ENCODE data around the gene BSDC1.

BSDC1 gene

DNA sequence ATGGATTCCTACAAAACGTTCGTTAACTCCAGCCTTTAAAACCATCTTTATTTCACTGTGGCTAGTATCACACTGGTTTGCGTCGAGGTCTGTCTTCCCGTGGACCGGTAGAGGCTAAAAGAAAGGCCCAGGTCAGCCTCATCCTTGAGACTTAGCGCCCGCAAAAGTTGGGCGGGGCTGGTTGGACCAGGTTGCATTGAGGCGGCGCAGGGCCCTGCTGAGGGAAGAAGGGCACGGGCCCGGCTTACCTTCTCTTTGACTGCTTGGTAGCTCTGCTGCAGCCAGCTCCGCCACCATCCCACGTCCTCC is 455 bp downstream of the BSDC1 start:
- DNase-seq (ENCODE audit: low read depth in 2 of 2) = no peak

DNA sequence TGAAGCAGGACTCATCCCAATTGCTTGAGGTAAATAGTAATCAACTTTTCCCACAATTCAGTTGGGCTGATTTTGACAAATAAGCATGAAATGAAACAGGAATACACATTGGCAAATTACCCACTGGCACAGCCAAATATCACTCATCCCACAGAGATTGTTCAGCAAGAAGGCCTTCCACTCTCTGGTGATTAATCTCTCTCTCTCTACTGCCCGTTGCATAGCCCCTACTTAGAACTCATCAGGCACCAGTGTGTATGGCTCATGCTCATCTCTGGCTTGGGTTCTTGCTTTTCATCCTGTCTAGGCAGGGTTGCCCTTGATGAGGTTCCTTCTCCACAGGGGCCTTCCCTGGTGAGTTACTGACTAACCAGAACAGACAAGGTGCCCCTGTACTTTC is 1.1 kb downstream of the BSDC1 start:
- DNase-seq (ENCODE audit: low read depth in 2 of 2) = no peak

DNA sequence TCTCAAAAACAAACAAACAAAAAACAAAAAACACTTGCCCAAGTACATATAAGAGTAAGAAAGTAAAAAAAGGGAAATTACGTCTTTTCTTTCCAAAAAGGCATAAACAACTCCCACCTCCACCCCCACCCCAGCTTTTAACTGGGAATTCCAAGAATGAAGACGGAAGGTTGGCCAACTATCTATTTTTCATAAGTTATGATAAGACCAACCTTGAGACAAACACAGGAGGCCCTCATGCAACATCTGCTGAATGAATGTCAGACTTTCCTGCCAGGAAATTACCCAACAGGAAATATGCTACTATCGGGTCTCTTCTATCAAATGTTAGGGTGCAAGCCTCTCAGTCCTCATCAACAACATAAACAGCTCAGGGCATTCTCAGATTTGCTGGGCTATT is 1.9 kb downstream of the BSDC1 start:
- DNase-seq (ENCODE audit: low read depth in 2 of 2) = no peak

DNA sequence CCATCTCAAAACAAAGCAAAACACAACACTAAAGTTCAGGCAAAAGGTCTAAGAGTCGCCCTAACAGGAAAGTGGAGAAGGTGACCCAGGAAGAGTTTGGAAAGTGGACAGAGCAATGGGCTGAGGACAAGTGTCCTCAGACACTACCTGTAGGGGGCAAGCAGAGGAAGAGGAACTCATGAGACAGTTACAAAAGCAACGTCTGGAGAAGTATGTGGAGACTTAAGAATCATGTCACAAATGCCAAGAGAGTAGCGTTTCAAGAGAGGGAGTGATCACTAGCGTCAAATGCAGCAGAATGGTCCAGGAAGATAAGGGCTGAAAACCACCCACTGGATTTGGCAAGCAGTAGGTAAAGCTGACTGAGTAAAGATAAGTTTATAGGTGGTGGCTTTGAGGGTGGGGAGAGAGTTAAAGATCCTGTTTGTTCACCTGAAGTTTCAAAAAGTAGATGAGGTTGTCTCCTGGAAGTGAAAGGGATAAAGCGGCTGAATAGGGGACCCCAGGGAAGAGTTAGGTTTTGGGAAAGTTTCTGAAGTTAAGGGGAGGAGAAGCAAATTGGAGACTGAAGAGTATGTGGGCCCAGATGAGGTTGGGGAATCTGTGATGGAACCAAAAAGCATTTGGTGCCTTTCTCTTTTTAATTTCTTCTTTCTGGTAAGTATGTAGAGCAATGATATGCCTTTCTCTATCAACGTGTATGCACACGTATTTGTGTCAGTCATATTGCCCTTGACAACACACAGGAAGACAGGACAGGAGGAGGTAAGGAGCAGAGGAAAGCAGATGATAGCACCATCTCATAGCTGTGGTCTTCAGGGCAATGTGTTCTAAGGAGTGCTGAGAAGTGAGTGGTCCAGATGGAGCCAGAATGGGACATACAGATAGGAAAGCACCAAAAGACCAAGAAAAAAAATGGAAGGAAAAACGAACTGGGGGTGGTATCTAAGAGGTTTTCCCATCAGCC is 3.1 kb downstream of the BSDC1 start:
- DNase-seq (ENCODE audit: low read depth in 2 of 2) = no peak

- no peak for DNase-seq (ENCODE audit: low read depth in 2 of 2)
Measured at GRCh38 chr1:32388641-32389040, 5.6 kb downstream of the BSDC1 start.

DNA sequence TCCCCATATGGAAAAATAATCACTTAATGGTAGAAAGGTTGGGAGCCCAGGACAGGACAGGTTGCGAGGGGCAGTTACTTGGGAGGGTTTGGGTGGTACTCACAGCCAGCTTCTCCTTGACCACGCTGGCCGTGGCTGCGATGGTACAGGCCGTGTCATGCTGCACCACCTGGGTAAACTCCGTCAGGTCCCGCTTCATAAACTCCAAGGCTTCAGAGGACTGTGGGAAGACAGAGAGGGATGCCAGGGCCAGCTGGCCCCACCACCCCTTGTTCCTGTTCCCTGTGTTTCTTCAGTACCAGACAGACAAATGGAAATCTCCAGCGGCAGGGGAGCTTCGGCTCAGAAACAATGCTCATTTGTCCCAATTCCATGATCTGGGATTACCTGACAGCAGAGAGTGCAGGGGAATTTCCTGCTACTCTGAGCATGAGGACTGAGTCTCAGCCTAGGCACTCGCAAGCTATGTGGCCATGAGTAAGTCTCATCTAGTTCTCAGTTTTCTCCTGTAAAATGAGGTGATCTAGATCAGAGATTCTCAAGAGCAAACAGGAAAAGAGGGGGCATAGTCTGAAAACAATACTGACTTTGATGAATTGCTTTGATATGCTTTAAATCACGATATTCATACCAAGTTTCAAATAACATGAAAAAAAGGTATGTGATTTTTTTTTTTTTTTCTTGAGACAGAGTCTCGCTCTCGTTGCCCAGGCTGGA is 7.4 kb downstream of the BSDC1 start:
- DNase-seq (ENCODE audit: low read depth in 2 of 2) = no peak

- DNase-seq (ENCODE audit: low read depth in 2 of 2) = no peak
Measured at GRCh38 chr1:32380057-32380456, 14.2 kb downstream of the BSDC1 start.

DNA sequence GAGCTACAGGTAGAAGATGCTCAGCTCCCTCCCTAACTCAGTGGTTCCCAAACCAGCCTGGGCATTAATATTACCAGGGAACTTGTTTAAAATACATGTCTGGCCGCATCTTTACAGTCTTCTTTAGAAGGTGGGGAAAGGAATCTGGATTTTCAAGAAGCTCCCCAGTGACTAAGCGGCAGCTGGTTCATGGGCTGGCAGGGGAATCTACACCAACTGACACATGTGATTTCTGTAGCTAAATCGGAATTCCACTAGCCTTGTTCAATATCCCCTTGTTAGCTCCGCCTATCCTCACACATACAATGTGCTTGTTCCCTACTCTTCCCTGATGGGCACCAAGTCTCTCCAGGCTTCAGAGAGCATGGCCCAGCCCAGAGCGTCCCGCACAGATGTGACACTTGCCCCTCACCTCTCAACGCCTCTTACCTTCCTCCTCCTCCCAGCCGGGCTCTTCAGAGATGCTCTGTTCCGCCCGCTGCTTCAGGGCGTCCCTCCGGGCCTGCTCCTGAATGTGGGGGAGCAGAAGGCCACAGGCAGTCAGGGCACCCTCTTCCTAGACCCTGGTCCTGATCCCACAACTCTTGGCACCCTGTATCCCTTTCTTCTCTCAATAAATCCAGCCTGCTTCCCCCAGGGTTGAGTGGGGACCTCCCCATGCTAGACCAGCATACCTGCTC is 16.6 kb downstream of the BSDC1 start:
- DNase-seq (ENCODE audit: low read depth in 2 of 2) = no peak

GRCh38 chr1:32376199-32376598 is 18.0 kb downstream of the BSDC1 start:
- no peak for DNase-seq (ENCODE audit: low read depth in 2 of 2)

DNA sequence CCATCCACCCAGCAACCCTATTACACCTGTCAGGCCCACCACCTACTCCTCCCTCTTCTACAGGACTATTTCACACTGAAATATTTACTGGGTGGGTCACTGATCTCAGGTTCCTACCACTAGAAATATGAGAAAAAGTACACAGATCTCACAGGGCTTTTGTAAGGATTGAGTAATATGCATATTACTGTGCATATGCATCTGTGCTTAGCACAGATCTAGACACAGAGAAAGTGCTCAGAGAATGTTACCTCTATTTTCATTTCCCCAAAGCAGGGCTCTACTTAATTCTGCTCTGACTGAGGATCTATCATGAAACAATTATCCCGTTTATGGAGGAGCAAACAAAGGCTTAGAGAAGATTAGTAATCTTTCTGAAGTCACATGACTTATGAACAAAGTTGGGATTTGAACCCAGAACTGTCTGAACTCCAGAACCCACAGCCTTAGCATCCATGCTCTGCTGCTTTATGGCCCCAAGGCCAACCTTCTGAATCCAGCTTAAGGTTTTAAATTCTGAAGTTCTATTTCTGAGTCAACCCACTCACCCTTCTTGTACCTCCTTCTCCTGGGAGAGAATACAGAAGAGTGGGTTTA is 20.1 kb downstream of the BSDC1 start:
- no peak for DNase-seq (ENCODE audit: low read depth in 2 of 2)

DNA sequence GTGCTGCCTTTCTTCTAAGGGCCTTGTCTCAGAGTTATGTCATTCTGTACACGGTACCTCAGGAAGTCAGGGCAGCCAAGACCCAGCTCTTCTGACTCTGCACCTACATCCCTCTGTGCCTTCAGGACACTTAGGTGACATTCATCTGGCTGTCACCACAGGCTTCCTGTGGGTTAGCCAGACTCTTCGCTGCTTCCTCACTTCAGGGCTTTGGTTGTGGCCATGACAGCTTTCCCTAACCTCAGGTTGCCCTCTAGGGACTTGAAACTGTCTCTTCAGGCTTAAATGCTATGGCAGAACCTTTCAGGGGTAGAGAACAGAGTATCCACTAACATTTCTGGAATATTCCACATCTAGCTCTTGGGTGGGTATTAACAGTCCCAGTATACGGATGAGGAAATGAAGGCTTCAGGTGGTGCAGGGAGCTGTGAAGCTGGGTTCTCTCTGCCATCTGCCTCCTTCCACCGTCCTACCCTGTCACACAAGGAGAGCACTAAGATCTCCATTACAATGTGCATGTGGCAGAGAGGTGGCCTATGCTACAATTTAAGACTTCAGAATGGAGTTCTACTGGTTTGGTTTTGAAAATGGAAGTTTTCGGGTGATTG is 22.0 kb downstream of the BSDC1 start:
- DNase-seq (ENCODE audit: low read depth in 2 of 2) = no peak

GRCh38 chr1:32367912-32368635 is 26.2 kb downstream of the BSDC1 start:
- no peak for DNase-seq (ENCODE audit: low read depth in 2 of 2)

DNA sequence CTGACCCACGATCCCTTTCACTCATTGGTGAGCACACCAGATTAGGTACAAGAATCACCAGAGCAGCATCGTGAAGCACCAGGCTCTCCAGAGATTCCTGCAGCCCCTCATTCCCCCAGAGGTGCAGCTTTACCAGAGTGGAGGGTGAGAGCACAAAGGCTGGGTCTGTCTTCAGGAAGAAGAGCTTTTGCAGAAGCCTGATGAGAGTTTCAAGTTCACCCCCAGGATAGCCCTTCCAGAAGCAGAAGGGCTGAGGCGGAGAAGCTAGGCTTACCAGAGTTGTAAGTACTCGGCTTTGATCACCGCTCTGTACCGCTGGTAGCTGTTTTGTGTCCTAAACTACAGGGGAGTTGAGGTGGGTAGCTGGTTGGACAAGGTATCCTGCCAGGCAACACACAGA is 28.8 kb downstream of the BSDC1 start:
- no peak for DNase-seq (ENCODE audit: low read depth in 2 of 2)

DNA sequence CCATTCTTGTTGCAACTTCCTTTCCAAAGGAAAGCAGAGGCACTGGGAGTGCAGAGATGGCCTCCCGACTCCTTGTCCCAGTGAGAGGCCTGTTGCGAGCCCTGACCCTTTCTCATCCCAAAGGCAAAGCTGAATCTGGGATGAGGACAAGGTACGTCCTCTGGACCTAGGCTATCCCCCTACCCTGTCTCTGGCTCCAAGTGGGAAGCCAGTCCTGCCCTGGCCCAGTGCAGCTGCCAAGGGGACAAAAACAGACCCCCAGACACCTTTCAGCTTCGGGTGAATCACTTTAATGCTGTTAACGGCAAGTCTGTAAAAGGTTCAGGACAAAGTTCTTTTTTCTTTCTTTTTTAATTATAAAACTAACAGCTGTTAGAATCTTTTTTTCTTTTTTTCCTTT is 29.4 kb downstream of the BSDC1 start:
- no peak for DNase-seq (ENCODE audit: low read depth in 2 of 2)

- no peak for DNase-seq (ENCODE audit: low read depth in 2 of 2)
Measured at GRCh38 chr1:32363713-32364112, 30.5 kb downstream of the BSDC1 start.

GRCh38 chr1:32362474-32363313 is 31.5 kb downstream of the BSDC1 start, which contains the start of the genes FAM229A and TSSK3:
Gene FAM229A (minus strand): TSS chr1:32362485. CDS start chr1:32362091, 394 bp downstream.
Gene TSSK3 (plus strand): TSS chr1:32362539. CDS start chr1:32362702, 163 bp downstream.
- no peak for DNase-seq (ENCODE audit: low read depth in 2 of 2)

GRCh38 chr1:32361674-32362473 is 32.4 kb downstream of the BSDC1 start:
- DNase-seq (ENCODE audit: low read depth in 2 of 2) = no peak

DNA sequence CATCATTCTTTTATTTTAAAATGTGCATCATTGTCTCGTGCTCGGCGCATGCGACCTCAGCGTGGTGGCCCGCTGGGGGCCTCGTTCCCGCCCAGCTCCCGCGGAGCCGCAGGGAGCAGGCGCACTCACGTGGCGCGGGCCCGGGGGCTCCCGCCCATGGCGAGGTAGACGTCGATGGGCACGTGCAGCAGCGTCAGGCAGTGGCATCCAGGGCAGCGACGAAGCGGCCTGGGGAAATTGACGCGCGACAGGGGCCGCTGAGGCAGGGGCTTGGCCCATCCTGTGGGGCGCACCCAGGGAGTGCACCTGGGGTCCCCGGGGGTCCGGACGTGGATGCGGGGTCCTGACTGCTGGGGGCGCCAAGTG is 33.0 kb downstream of the BSDC1 start:
- DNase-seq (ENCODE audit: low read depth in 2 of 2) = no peak

DNA sequence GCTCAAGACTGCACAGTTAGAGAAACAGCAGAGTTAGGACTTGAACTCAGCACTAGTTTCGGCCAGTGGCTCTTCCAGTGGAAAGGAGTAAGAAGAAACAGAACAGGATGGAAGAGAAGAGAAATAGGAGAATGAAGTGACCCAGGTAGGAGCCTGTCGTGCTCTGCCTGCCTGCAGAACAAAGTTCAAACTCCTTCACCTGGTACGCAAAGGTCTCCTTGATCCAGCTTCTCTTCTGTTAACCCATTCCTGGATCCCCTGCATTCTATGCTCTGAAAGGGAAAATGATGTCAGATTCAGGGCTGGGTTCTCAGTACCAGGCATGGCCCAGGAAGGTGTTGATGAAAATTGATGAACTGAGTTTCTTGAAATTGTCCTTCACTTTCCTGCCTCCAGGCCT is 35.8 kb downstream of the BSDC1 start:
- no peak for DNase-seq (ENCODE audit: low read depth in 2 of 2)
